Skeletal muscle cell (primary cell): ENCODE data around the gene ZNF532.
"Not testable (repeated sequence)": the region's sequence is repeated elsewhere in the genome, so short reads cannot be mapped to it uniquely, and the experiment has no call there.

Experiments
- DNase-seq: peaks from one replicate; pipeline ENCODE4 v3.0.0-alpha.2; 2010; ENCODE audit warnings: low read depth
- H3K4me3 ChIP-seq: 2 replicates; pipeline ENCODE4 v1.5.1; 2011; ENCODE audit warnings: low read depth, mild to moderate bottlenecking, control low read depth, low read length, moderate library complexity

The ZNF532 gene

GRCh38 chr18:58864146-58865032, at the start of gene ZNF532:
Gene ZNF532 (plus strand): TSS chr18:58864877. CDS start in a region left out here.
- peak within 1 kb of the TSS; percentile 39 for H3K4me3 ChIP-seq

DNA sequence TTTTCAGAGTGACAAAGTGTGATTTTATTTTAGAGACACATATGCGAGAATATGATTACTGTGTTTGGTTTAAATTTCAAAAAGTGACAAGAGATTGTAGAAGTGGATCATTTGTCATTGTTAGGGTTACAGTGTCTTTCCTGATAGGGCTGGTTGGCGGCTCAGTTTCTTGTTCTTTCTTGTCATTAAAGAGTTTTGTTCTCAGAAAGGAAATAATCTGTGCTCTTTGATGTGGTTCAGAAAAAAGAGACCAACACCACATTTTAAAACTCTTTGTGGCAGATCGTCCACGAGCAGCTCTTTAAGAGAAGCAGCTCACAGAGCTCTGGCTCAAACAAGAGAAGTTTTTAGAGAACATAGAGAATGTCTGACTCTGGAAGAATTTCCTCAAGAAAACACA, 45.6 kb upstream of the ZNF532 start:
- DNase-seq, result no peak
- H3K4me3 ChIP-seq, result no peak overlapping the region

More at GRCh38 chr18:58864146-58865032, at the start of gene ZNF532:
- DNase-seq, result peak; percentile 57

- no peak overlapping the region for H3K4me3 ChIP-seq
- DNase-seq, result no peak
Measured at GRCh38 chr18:58820251-58820650, 44.4 kb upstream of the ZNF532 start.

GRCh38 chr18:58822944-58823343, 41.7 kb upstream of the ZNF532 start:
- DNase-seq, result no peak
- H3K4me3 ChIP-seq, result no peak overlapping the region

- H3K4me3 ChIP-seq, result no peak overlapping the region
- DNase-seq, result no peak
Measured at GRCh38 chr18:58823412-58823811, 41.3 kb upstream of the ZNF532 start.

DNA sequence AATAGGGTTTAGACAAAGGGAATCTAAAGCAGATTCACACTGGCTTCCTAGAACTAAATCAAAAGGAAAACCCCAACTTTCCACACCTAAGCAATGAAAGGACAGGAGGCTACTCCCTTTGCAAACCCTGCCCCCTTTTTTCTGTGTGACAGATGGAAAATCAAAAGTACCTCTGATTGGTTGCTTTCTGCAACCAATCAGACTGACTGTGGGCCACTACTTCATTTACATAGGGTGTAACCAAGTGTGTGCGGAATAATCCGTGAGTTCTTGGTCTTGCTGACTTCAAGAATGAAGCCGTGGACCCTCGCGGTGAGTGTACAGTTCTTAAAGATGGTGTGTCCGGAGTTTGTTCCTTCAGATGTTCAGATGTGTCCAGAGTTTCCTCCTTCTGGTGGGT, 37.8 kb upstream of the ZNF532 start:
- DNase-seq, H3K4me3 ChIP-seq: not testable (repeated sequence)

GRCh38 chr18:58827428-58827827, 37.2 kb upstream of the ZNF532 start:
- no peak for DNase-seq
- no peak overlapping the region for H3K4me3 ChIP-seq

- H3K4me3 ChIP-seq, result no peak overlapping the region
- no peak for DNase-seq
Measured at GRCh38 chr18:58827886-58828285, 36.8 kb upstream of the ZNF532 start.

GRCh38 chr18:58828399-58829121, 36.1 kb upstream of the ZNF532 start:
- no peak for DNase-seq
- H3K4me3 ChIP-seq, result no peak overlapping the region

DNA sequence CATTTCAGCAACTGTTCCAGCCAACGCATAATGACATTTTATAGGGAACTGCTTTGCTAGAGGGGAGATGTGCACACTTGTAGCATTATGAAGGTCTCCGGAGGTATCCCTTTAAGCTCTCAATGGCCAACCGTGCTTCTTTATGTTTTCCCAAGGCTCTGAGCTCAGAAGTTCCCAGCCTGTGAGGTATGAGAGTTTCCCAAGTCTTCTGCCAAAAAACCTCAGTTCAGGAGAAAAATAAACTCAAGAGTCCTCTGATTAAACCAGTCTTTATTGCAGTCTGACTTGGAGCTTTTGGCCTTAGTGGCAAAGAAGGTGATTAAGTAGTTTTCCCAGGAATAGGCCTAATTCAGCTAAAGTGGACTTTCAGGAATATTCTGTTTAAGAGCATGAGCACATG, 35.4 kb upstream of the ZNF532 start:
- no peak overlapping the region for H3K4me3 ChIP-seq
- DNase-seq, result peak; percentile 17

GRCh38 chr18:58829886-58830285, 34.8 kb upstream of the ZNF532 start:
- not testable (repeated sequence) for DNase-seq, H3K4me3 ChIP-seq

DNA sequence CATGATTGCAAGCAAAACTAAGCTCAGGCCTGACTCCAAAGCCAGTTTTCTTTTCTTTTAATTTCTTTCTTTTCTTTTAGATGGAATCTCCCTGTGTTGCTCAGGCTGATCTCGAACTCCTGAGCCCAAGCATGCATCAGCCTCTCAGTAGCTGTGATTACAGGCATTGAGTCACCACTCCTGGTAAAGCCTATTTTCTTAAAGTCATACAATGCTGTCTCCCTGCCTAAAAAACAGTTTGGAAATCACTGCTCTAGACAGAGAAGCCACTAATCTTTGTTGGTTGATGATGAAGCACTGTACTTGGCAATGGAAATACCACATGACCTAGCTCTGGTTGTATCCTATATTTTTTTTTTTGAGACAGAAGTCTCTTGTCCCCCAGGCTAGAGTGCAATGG, 33.1 kb upstream of the ZNF532 start:
- peak; percentile 27 for DNase-seq
- no peak overlapping the region for H3K4me3 ChIP-seq

- no peak for DNase-seq
- H3K4me3 ChIP-seq, result no peak overlapping the region
Measured at GRCh38 chr18:58838165-58838860, 26.4 kb upstream of the ZNF532 start.

- no peak overlapping the region for H3K4me3 ChIP-seq
- DNase-seq, result no peak
Measured at GRCh38 chr18:58838946-58839345, 25.7 kb upstream of the ZNF532 start.

DNA sequence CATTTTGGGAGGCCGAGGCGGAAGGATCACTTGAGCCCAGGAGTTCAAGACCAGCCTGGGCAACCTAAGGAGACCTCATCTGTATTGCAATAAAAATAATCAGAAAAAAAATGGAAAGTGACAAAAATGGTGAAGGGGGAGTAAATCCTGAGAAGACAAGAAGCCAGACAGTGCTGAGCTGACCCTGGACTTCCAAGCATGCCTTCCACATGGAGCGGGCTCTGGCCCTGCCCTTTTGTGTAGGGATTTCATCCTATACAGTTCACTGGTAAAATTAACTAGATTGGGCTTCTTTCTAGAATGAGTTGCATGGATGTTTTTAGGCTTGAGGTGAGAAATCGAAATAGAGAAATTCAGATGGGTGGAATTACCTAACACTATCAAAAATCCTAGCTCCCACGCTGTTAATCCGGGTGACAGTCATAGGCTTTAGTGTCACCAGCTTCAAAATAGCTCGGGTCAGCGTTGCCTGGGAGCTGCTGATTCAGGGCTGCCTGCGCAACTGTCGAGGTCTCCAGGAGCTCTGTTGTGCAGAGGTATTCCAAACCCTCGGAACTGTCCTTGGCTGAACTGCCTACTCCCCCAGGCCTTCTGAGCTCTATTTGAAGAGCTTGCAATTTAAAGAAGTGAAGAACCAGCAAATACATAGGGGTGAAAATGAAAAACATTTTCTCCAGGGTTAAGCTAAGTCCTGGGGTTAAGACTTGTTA, 21.5 kb upstream of the ZNF532 start:
- no peak for DNase-seq
- H3K4me3 ChIP-seq, result no peak overlapping the region

GRCh38 chr18:58843688-58844035, 21.0 kb upstream of the ZNF532 start:
- no peak overlapping the region for H3K4me3 ChIP-seq
- DNase-seq, result no peak

- no peak for DNase-seq
Measured at GRCh38 chr18:58844871-58845270, 19.8 kb upstream of the ZNF532 start.

GRCh38 chr18:58845928-58846724, 18.6 kb upstream of the ZNF532 start:
- DNase-seq, result no peak
- no peak overlapping the region for H3K4me3 ChIP-seq

More at GRCh38 chr18:58844871-58845270, 19.8 kb upstream of the ZNF532 start:
- no peak overlapping the region for H3K4me3 ChIP-seq
